ENCODE results near the gene PYGO2. TPM values are rescaled to one million over a fixed set of nuclear protein-coding genes. Genes with fewer than 3 reads are reported as not detected.
A peak's percentile ranks its signal among the peaks of the same experiment; 100 is the strongest.
"Not testable (repeated sequence)": the region's sequence is repeated elsewhere in the genome, so short reads cannot be mapped to it uniquely, and the experiment has no call there.

The PYGO2 gene
- total and polyA plus RNA-seq, 7 donors: 13.6 to 26.9 (median 16.8) TPM

DNA sequence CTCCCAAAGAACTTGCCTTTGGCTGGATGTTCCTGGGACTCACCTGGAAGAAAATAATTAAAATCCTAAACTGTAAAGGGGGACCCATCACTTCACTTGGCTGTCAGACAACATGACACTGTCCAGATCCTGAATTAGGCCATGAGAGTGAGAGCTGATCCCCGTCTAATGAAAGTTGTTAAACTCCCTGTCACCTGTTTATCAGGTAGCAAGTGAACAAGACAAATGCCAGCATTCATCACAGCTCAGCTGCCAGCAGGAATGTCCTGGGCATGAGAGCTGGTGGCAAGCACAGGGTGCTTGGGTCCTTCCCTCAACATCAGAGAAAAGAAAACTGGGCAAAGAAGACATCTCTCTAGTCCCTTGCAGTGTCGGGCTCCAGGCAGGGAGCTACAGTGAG is 48.8 kb downstream of the PYGO2 start:
- H3K4me3 ChIP-seq: no peak overlapping the region
- H3K27me3 ChIP-seq: no peaks in the 10 kb centered on the region
- H3K36me3 ChIP-seq: no peaks in the 10 kb centered on the region
- H3K4me1 ChIP-seq: peaks cover 0 to 8% (median 0%) of the 10 kb centered on the region in 4 donors
- H3K9me3 ChIP-seq: no peaks in the 10 kb centered on the region
- no peak for TF ChIP-seq EP300 (IDR thresholded peaks at IDR 0.05)
- intact Hi-C loops (cut with DNase I): no loop called here
- H3K27ac ChIP-seq: no peak overlapping the region
- DNase-seq: peak; percentile 9
- 90 to 95% methylated on average over 2 of the region's 2 CpGs for WGBS, 2 donors

DNA sequence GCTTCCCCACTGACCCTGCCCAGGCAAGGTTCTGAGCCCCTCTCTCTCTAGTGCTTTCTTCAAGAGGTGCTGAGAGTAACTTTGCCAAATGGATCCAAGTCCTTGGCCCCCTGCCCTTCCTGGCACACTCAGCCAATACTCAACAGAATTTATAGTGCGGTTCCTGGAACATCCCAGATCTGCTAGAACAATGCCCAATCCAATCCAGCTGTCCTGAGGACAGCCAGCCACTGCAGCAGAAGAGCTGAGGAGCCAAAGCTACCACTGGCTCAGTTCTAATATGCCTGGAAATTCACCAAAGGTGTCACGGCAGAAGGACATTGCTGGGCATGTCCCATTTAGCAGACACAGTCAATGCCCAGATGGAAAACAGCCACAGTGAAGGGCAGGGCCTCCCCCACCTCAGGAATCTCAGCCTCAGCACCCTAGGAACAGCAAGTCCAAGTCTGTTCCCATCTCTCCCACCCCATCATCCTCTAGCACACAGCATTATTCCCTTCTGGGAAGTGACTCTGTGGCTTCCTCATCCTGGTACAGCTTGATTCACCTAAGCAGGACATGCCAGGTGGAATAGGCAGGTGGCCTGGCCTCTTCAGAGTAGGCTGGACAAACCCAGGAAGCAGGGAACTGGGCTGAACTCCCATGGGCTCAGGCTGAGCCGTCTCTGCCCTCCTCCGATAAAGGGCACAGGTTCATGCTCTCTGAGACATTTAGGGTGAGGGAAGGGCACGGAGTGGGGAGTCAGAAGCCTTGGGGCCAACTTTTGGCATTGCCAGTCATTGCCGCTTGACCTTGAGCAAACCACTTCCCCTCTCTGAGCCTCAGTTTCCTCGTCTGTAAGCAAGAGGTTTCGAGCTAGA is 49.7 kb downstream of the PYGO2 start:
- 93 to 94% methylated on average over 8 of the region's 8 CpGs for WGBS, 2 donors
- Histone ChIP-seq H3K4me1 (peaks cover 0 to 8% (median 0%) of the 10 kb centered on the region in 4 donors), H3K4me3 (no peak overlapping the region), H3K9me3 (no peaks in the 10 kb centered on the region), H3K27me3 (no peaks in the 10 kb centered on the region), H3K36me3 (no peaks in the 10 kb centered on the region), H3K27ac (no peak overlapping the region)
- TF ChIP-seq POLR2AphosphoS5 (IDR thresholded peaks at IDR 0.05) (no peak), CTCF (IDR thresholded peaks at IDR 0.05) (no peak), EP300 (IDR thresholded peaks at IDR 0.05) (no peak)
- intact Hi-C loops (cut with DNase I): no loop called here
- peak; percentile 50 for DNase-seq

DNA sequence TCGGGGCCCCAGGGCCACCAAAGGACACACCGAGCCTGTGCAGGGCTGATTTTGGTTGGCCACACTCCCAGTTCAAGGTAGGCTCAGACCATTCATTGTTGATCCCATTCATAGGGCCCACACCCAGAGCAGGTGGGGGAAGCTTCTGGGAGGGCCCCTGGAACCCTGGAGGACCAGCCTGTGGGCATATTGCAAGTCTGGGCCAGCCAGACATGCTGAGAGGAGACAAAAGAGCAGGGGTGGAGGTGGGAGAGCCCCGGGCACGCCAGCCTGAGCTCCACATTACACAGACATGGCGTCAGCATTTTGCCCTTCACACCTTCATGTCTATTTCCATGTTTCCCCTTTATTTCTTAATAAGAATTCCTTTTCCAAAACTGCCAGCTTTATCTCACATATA is 50.7 kb downstream of the PYGO2 start:
- Histone ChIP-seq H3K4me3 (no peak overlapping the region), H3K27ac (no peak overlapping the region), H3K27me3 (no peaks in the 10 kb centered on the region), H3K36me3 (no peaks in the 10 kb centered on the region), H3K4me1 (peaks cover 0 to 8% (median 0%) of the 10 kb centered on the region in 4 donors), H3K9me3 (no peaks in the 10 kb centered on the region)
- WGBS, 2 donors: 91 to 92% methylated on average over 5 of the region's 5 CpGs
- no peak for TF ChIP-seq EP300 (IDR thresholded peaks at IDR 0.05)
- no peak for TF ChIP-seq CTCF (IDR thresholded peaks at IDR 0.05)
- TF ChIP-seq POLR2A (IDR thresholded peaks at IDR 0.05): no peak
- no peak for TF ChIP-seq POLR2AphosphoS5 (IDR thresholded peaks at IDR 0.05)
- intact Hi-C loops (cut with DNase I): no loop called here
- DNase-seq: peak; percentile 40

DNA sequence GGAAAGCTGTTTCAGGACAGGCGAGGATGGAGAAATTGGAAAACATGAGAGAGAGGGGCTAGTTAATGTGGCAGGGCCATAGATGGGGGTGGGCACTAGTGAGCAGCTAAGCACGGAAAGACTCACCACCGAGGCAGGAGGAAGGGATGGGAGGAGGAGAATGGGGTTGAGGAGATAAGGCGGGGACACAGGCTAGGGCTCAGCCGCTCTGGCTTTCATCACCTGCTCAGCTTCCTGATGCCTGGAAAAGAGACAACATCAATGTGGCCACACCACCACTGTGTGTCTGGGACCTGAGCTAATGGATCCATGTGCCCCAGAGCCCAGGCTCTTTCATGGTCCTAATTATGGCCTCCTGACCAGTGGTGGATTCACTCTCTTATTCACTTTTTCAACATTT is 52.6 kb downstream of the PYGO2 start:
- Histone ChIP-seq H3K36me3 (no peaks in the 10 kb centered on the region), H3K9me3 (no peaks in the 10 kb centered on the region), H3K4me3 (no peak overlapping the region), H3K27me3 (no peaks in the 10 kb centered on the region), H3K4me1 (peaks cover 0 to 8% (median 0%) of the 10 kb centered on the region in 4 donors), H3K27ac (no peak overlapping the region)
- intact Hi-C loops (cut with DNase I): no loop called here
- DNase-seq: no peak
- WGBS, 2 donors: 92 to 94% methylated on average over 5 of the region's 5 CpGs
- TF ChIP-seq CTCF (IDR thresholded peaks at IDR 0.05) (no peak), POLR2AphosphoS5 (IDR thresholded peaks at IDR 0.05) (no peak), EP300 (IDR thresholded peaks at IDR 0.05) (no peak), POLR2A (IDR thresholded peaks at IDR 0.05) (no peak)

DNA sequence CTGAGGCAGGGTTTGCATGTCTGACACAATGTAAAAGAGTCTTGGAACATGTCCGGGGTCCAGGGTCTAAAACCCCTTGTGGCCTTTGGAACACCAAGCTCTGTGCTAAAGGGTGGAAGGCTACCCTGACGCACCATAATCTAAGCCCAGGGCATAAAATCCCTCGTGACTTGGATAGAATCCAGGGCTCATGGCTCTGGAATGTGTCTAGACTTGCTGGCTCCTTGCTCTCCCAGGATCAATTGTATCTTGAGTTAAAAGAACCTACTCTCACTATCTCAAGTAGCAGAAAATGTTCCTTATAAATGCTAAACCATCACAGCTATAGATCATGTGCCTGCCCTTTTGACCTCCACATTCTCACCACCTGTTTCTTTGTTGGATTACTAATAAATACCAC is 53.5 kb downstream of the PYGO2 start:
- H3K27me3 ChIP-seq; H3K4me3 ChIP-seq; H3K27ac ChIP-seq; H3K9me3 ChIP-seq; H3K4me1 ChIP-seq; DNase-seq; H3K36me3 ChIP-seq; intact Hi-C loops (cut with DNase I): not testable (repeated sequence)
- 51 to 80% methylated on average over 3 of the region's 3 CpGs for WGBS, 2 donors

Small RNA genes lying within 50 kb of the gene (small RNA-seq; reads per million reads assigned to genes)
- gene MIR4258 (0 reads per million in 3 donors), gene RF00017 (0 reads per million in 3 donors)

Other genes with a start within 250 kb of the PYGO2 start
- gene KCNN3, start 91.5 kb downstream of the PYGO2 start, total RNA-seq: 10 to 100 TPM in 3 of 4 donors, 1 to 10 TPM in 1; 9.4 to 27.7 (median 17.7) TPM
- 1 to 10 TPM in 1 of 3 donors, under 1 TPM in 2; 0.23 to 1.5 (median 0.60) TPM for gene KCNN3, start 91.5 kb downstream of the PYGO2 start, polyA plus RNA-seq
- 10 to 100 TPM; 11.1 to 19.6 (median 13.7) TPM for gene PMVK, start 25.1 kb downstream of the PYGO2 start, total RNA-seq
- gene PMVK, start 25.1 kb downstream of the PYGO2 start, polyA plus RNA-seq: 10 to 100 TPM; 53.1 to 54.1 (median 53.2) TPM
- gene PBXIP1, start 5.7 kb downstream of the PYGO2 start, total RNA-seq: 100 to 1,000 TPM; 178 to 251 (median 201) TPM
- gene PBXIP1, start 5.7 kb downstream of the PYGO2 start, polyA plus RNA-seq: 10 to 100 TPM in 2 of 3 donors, 1 to 10 TPM in 1; 8.3 to 66.2 (median 13.2) TPM
- 10 to 100 TPM; 49.2 to 80.4 (median 57.0) TPM for gene SHC1, start 9.0 kb upstream of the PYGO2 start, total RNA-seq
- gene SHC1, start 9.0 kb upstream of the PYGO2 start, polyA plus RNA-seq: 10 to 100 TPM; 58.5 to 75.2 (median 63.1) TPM
- 10 to 100 TPM; 10.2 to 35.7 (median 25.7) TPM for gene CKS1B, start 12.9 kb upstream of the PYGO2 start, total RNA-seq
- gene CKS1B, start 12.9 kb upstream of the PYGO2 start, polyA plus RNA-seq: 100 to 1,000 TPM in 1 of 3 donors, 10 to 100 TPM in 2; 73.3 to 104 (median 95.5) TPM
- 10 to 100 TPM; 17.5 to 22.8 (median 18.5) TPM for gene FLAD1, start 21.6 kb upstream of the PYGO2 start, total RNA-seq
- 10 to 100 TPM; 24.6 to 36.5 (median 27.7) TPM for gene FLAD1, start 21.6 kb upstream of the PYGO2 start, polyA plus RNA-seq
- gene LENEP, start 31.8 kb upstream of the PYGO2 start, total RNA-seq: not detected
- gene LENEP, start 31.8 kb upstream of the PYGO2 start, polyA plus RNA-seq: under 1 TPM in 1 of 3 donors, not detected in 2; 0.39 TPM
- 10 to 100 TPM; 24.4 to 35.3 (median 29.5) TPM for gene ZBTB7B, start 41.0 kb upstream of the PYGO2 start, total RNA-seq
- gene ZBTB7B, start 41.0 kb upstream of the PYGO2 start, polyA plus RNA-seq: 100 to 1,000 TPM in 2 of 3 donors, 10 to 100 TPM in 1; 71.5 to 342 (median 141) TPM
- under 1 TPM in 3 of 4 donors, not detected in 1; 0.27 to 0.49 (median 0.36) TPM for gene DCST2, start 72.0 kb upstream of the PYGO2 start, total RNA-seq
- 1 to 10 TPM in 1 of 3 donors, not detected in 2; 2.0 TPM for gene DCST2, start 72.0 kb upstream of the PYGO2 start, polyA plus RNA-seq
- under 1 TPM in 1 of 4 donors, not detected in 3; 0.16 TPM for gene DCST1, start 72.0 kb upstream of the PYGO2 start, total RNA-seq
- gene DCST1, start 72.0 kb upstream of the PYGO2 start, polyA plus RNA-seq: under 1 TPM in 1 of 3 donors, not detected in 2; 0.09 TPM
- 10 to 100 TPM; 42.6 to 66.7 (median 53.1) TPM for gene ADAM15, start 89.5 kb upstream of the PYGO2 start, total RNA-seq
- 100 to 1,000 TPM in 1 of 3 donors, 10 to 100 TPM in 2; 37.8 to 186 (median 55.9) TPM for gene ADAM15, start 89.5 kb upstream of the PYGO2 start, polyA plus RNA-seq
- 1 to 10 TPM; 1.6 to 5.0 (median 3.1) TPM for gene EFNA4, start 102.0 kb upstream of the PYGO2 start, total RNA-seq
- 10 to 100 TPM; 10.2 to 22.2 (median 12.0) TPM for gene EFNA4, start 102.0 kb upstream of the PYGO2 start, polyA plus RNA-seq
- gene EFNA3, start 117.1 kb upstream of the PYGO2 start, total RNA-seq: 1 to 10 TPM in 3 of 4 donors, under 1 TPM in 1; 0.27 to 3.0 (median 1.9) TPM
- gene EFNA3, start 117.1 kb upstream of the PYGO2 start, polyA plus RNA-seq: 1 to 10 TPM; 8.4 to 9.0 (median 8.5) TPM
- gene EFNA1, start 166.1 kb upstream of the PYGO2 start, total RNA-seq: 10 to 100 TPM; 15.5 to 22.5 (median 16.4) TPM
- 100 to 1,000 TPM in 1 of 3 donors, 10 to 100 TPM in 2; 34.7 to 112 (median 48.1) TPM for gene EFNA1, start 166.1 kb upstream of the PYGO2 start, polyA plus RNA-seq
- 10 to 100 TPM in 3 of 4 donors, 1 to 10 TPM in 1; 8.0 to 21.4 (median 14.0) TPM for gene SLC50A1, start 174.1 kb upstream of the PYGO2 start, total RNA-seq
- 100 to 1,000 TPM in 1 of 3 donors, 10 to 100 TPM in 2; 46.8 to 151 (median 77.4) TPM for gene SLC50A1, start 174.1 kb upstream of the PYGO2 start, polyA plus RNA-seq
- gene DPM3, start 178.7 kb upstream of the PYGO2 start, total RNA-seq: 100 to 1,000 TPM in 3 of 4 donors, 10 to 100 TPM in 1; 29.2 to 144 (median 127) TPM
- gene DPM3, start 178.7 kb upstream of the PYGO2 start, polyA plus RNA-seq: 100 to 1,000 TPM; 143 to 220 (median 196) TPM
- gene KRTCAP2, start 211.5 kb upstream of the PYGO2 start, total RNA-seq: 100 to 1,000 TPM in 3 of 4 donors, 10 to 100 TPM in 1; 72.9 to 119 (median 110) TPM
- gene KRTCAP2, start 211.5 kb upstream of the PYGO2 start, polyA plus RNA-seq: 100 to 1,000 TPM in 2 of 3 donors, 10 to 100 TPM in 1; 74.2 to 245 (median 114) TPM
- 1 to 10 TPM in 1 of 4 donors, under 1 TPM in 3; 0.16 to 3.0 (median 0.52) TPM for gene TRIM46, start 212.1 kb upstream of the PYGO2 start, total RNA-seq
- under 1 TPM in 2 of 3 donors, not detected in 1; 0.60 to 0.92 TPM for gene TRIM46, start 212.1 kb upstream of the PYGO2 start, polyA plus RNA-seq
- 10 to 100 TPM in 3 of 4 donors, 1 to 10 TPM in 1; 9.6 to 43.5 (median 18.5) TPM for gene THBS3, start 246.1 kb upstream of the PYGO2 start, total RNA-seq
- gene THBS3, start 246.1 kb upstream of the PYGO2 start, polyA plus RNA-seq: 10 to 100 TPM in 1 of 3 donors, 1 to 10 TPM in 2; 3.5 to 13.4 (median 6.0) TPM
- gene MTX1, start 246.9 kb upstream of the PYGO2 start, total RNA-seq: 10 to 100 TPM; 15.5 to 29.8 (median 27.7) TPM
- 10 to 100 TPM; 51.7 to 69.7 (median 53.2) TPM for gene MTX1, start 246.9 kb upstream of the PYGO2 start, polyA plus RNA-seq

Measured in sigmoid colon (tissue), 7 donors.